Endodermal cell (in vitro differentiated cells): ENCODE measurements around the gene HOATZ. TPM values are rescaled to one million over a fixed set of nuclear protein-coding genes. Genes with fewer than 3 reads are reported as not detected.

Experiments used
- DNase-seq: peaks from one replicate; pipeline ENCODE4 v3.0.0-alpha.2; 2017
- H3K27ac ChIP-seq: 2 replicates; pipeline ENCODE4 v1.5.1; 2013; ENCODE audit warnings: mild to moderate bottlenecking, low read depth, low read length, moderate library complexity
- H3K27me3 ChIP-seq: 2 replicates; pipeline ENCODE4 v1.6.1; 2013; ENCODE audit warnings: mild to moderate bottlenecking, low read length, moderate library complexity; ENCODE audit not compliant: insufficient read depth, control insufficient read depth, poor library complexity, severe bottlenecking
- H3K36me3 ChIP-seq: 2 replicates; pipeline ENCODE4 v1.7.0; 2013; ENCODE audit warnings: mild to moderate bottlenecking, low read length, moderate library complexity; ENCODE audit not compliant: control insufficient read depth, insufficient read depth
- H3K4me1 ChIP-seq: one replicate; pipeline ENCODE4 v1.7.0; 2013; ENCODE audit warnings: low read length; ENCODE audit not compliant: control insufficient read depth, insufficient read depth
- H3K4me3 ChIP-seq: 2 replicates; pipeline ENCODE4 v1.5.1; 2013; ENCODE audit warnings: mild to moderate bottlenecking, low read length, moderate library complexity
- H3K9ac ChIP-seq: 2 replicates; pipeline ENCODE4 v1.6.1; 2013; ENCODE audit warnings: mild to moderate bottlenecking, low read length, moderate library complexity; ENCODE audit not compliant: poor library complexity, severe bottlenecking; ENCODE audit errors: extremely low read depth
- H3K9me3 ChIP-seq: 2 replicates; pipeline ENCODE4 v1.6.1; 2013; ENCODE audit warnings: mild to moderate bottlenecking, low read length, moderate library complexity; ENCODE audit not compliant: control insufficient read depth
- H3K27ac Mint-ChIP-seq: 2 replicates; pipeline ENCODE4 v1.8.0; 2020; ENCODE audit warnings: mixed read lengths
- H3K27me3 Mint-ChIP-seq: 2 replicates; pipeline ENCODE4 v1.8.0; 2021; ENCODE audit warnings: mild to moderate bottlenecking, mixed read lengths; ENCODE audit not compliant: insufficient read depth
- H3K36me3 Mint-ChIP-seq: 2 replicates; pipeline ENCODE4 v1.8.0; 2020; ENCODE audit warnings: low read depth, mixed read lengths
- H3K4me1 Mint-ChIP-seq: 2 replicates; pipeline ENCODE4 v1.8.0; 2020; ENCODE audit warnings: mixed read lengths
- H3K4me3 Mint-ChIP-seq: 2 replicates; pipeline ENCODE4 v1.8.0; 2020; ENCODE audit warnings: mild to moderate bottlenecking, moderate library complexity, mixed read lengths
- H3K9me3 Mint-ChIP-seq: 2 replicates; pipeline ENCODE4 v1.8.0; 2020; ENCODE audit warnings: mild to moderate bottlenecking, mixed read lengths
- CTCF ChIP-seq: fragments of 200-600 bp; sonication (generic); conservative IDR thresholded peaks from 2 replicates; pipeline ENCODE4 v1.5.0; 2021; ENCODE audit warnings: antibody characterized with exemption, mild to moderate bottlenecking
- WGBS, 2 experiments: methylation state at CpG; one replicate each; pipeline versions ENCODE4 v1.1.5 to v1.1.7; 2013; ENCODE audit warnings: missing lambda C conversion rate in 2 of 2, mixed read lengths in 1 of 2; ENCODE audit not compliant: insufficient coverage in 1 of 2, insufficient read length in 1 of 2; 5-methylcytosine and 5-hydroxymethylcytosine counted together
- total RNA-seq, 2 donors: library from RNA; stranded (reverse); fragmentation: NEBNext Ultra II Directional in 1 of 2; extraction: Animal tissue kit (Norgen Biotek cat#: 25700) in 1 of 2; gene quantifications; 2 replicates in 1 of 2; 3 replicates in 1 of 2; pipeline ENCODE4 v1.2.1, GENCODE V29; 2021

HOATZ gene
- total RNA-seq, 2 donors from 2014 or later, result 0.89 TPM; not detected in 1

GRCh38 chr11:111557425-111558111 lies 43.0 kb downstream of the HOATZ start:
- Histone ChIP-seq H3K36me3 (no peaks in the 10 kb centered on the region), H3K9me3 (peaks cover 13% of the 10 kb centered on the region), H3K4me1 (no peaks in the 10 kb centered on the region), H3K27ac (no peak overlapping the region), H3K9ac (no peak overlapping the region), H3K27me3 (no peaks in the 10 kb centered on the region), H3K4me3 (no peak overlapping the region)
- Mint-ChIP-seq H3K4me3 (no peak overlapping the region), H3K27me3 (no peaks in the 10 kb centered on the region), H3K4me1 (peaks cover 9% of the 10 kb centered on the region), H3K9me3 (peaks cover 17% of the 10 kb centered on the region), H3K36me3 (peaks cover 2% of the 10 kb centered on the region), H3K27ac (no peak overlapping the region)
- DNase-seq, result no peak
- WGBS, 2 experiments, result 95 to 100% methylated on average over 3 to 5 of the region's 5 CpGs
- no peak for TF ChIP-seq CTCF

- peaks cover 13% of the 10 kb centered on the region for H3K9me3 ChIP-seq
- Mint-ChIP-seq H3K9me3 (peaks cover 17% of the 10 kb centered on the region), H3K27me3 (no peaks in the 10 kb centered on the region), H3K4me1 (peaks cover 9% of the 10 kb centered on the region), H3K36me3 (peaks cover 2% of the 10 kb centered on the region), H3K27ac (no peak overlapping the region), H3K4me3 (no peak overlapping the region)
- no peaks in the 10 kb centered on the region for H3K27me3 ChIP-seq
- no peak for TF ChIP-seq CTCF
- 91 to 93% methylated on average over 7 to 11 of the region's 11 CpGs for WGBS, 2 experiments
- no peaks in the 10 kb centered on the region for H3K4me1 ChIP-seq
- H3K9ac ChIP-seq, result no peak overlapping the region
- no peak overlapping the region for H3K4me3 ChIP-seq
- no peaks in the 10 kb centered on the region for H3K36me3 ChIP-seq
- no peak for DNase-seq
- no peak overlapping the region for H3K27ac ChIP-seq
Measured at GRCh38 chr11:111559800-111560464, 45.4 kb downstream of the HOATZ start.

- Histone ChIP-seq H3K9ac (no peak overlapping the region), H3K27ac (no peak overlapping the region), H3K4me1 (no peaks in the 10 kb centered on the region), H3K4me3 (no peak overlapping the region), H3K9me3 (peaks cover 6% of the 10 kb centered on the region), H3K27me3 (no peaks in the 10 kb centered on the region), H3K36me3 (no peaks in the 10 kb centered on the region)
- TF ChIP-seq CTCF, result no peak
- WGBS, 2 experiments, result 95 to 100% methylated on average over 1 to 3 of the region's 3 CpGs
- peaks cover 2% of the 10 kb centered on the region for H3K36me3 Mint-ChIP-seq
- DNase-seq, result no peak
- H3K4me1 Mint-ChIP-seq, result peaks cover 9% of the 10 kb centered on the region
- H3K27ac Mint-ChIP-seq, result no peak overlapping the region
- H3K27me3 Mint-ChIP-seq, result no peaks in the 10 kb centered on the region
- no peak overlapping the region for H3K4me3 Mint-ChIP-seq
- peaks cover 12% of the 10 kb centered on the region for H3K9me3 Mint-ChIP-seq
Measured at GRCh38 chr11:111560800-111561199, 46.2 kb downstream of the HOATZ start.
